Stimulated activated CD8-positive, alpha-beta memory T cell treated with anti-CD3 and anti-CD28 coated beads, Interleukin-2, amount 100 ng/mL, for 48 hours (primary cell): Measurements from ENCODE around the gene RC3H1.
"Not testable (repeated sequence)": the region's sequence is repeated elsewhere in the genome, so short reads cannot be mapped to it uniquely, and the experiment has no call there.

ENCODE experiments used
- DNase-seq, 2 donors: peaks; one replicate each; pipeline ENCODE4 v3.0.0-alpha.2; 2020; ENCODE audit warnings: low read depth in 2 of 2

Gene RC3H1

DNA sequence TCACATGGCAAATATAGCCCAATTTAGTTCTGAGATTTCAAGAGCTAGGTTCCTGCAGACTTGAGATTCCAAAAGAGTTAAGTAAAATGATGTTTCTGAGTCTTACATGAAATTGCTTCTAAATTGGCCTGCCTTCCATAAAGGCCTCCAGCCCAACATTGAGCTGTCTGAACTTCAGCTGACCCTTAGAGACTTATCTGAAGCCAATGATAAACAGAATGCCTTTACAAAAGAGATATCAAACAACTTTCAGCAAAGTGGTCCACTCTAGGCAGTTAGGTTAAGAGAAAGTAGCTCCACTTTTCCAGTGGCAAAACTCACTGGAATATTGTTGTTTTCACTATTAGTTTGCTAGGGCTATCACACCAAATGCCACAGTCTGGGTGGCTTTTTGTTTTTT lies 6.3 kb upstream of the RC3H1 start:
- no peak for DNase-seq

GRCh38 chr1:174023440-174023839 lies 1.3 kb upstream of the RC3H1 start:
- no peak for DNase-seq

GRCh38 chr1:174022976-174023277 lies 770 bp upstream of the RC3H1 start:
- DNase-seq, result no peak

GRCh38 chr1:174021591-174022079 lies 522 bp downstream of the RC3H1 start:
- DNase-seq, result peak; percentile 15 to 19

GRCh38 chr1:174018565-174018964 lies 3.6 kb downstream of the RC3H1 start:
- DNase-seq, result no peak

- DNase-seq, result no peak
These were observed 4.8 kb downstream of the RC3H1 start for GRCh38 chr1:174017231-174017970.

GRCh38 chr1:174013864-174014418 lies 8.2 kb downstream of the RC3H1 start:
- no peak for DNase-seq

GRCh38 chr1:174008979-174009378 lies 13.2 kb downstream of the RC3H1 start:
- DNase-seq, result no peak

GRCh38 chr1:174008269-174008668 lies 13.9 kb downstream of the RC3H1 start:
- DNase-seq, result no peak

GRCh38 chr1:174007851-174008250 lies 14.3 kb downstream of the RC3H1 start:
- no peak for DNase-seq

DNA sequence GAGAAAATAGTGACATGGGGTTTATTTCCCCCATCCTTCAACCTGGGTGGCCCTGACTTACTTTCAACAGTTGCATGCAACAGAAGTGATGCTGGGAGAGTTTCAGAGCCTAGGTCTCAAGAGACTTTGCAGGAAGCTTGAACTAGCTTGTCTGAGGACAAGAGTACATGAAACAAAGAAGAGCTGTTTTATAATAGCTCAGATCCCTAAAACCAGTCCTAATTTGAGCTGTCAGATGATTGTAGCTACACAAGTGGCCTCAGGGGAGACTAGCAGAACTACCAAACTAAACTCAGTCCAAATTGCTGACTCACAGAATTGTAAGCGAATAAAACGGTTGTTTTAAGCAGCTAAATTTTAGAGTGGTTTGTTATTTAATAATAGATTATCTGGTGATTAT lies 17.1 kb downstream of the RC3H1 start:
- DNase-seq, result no peak

DNA sequence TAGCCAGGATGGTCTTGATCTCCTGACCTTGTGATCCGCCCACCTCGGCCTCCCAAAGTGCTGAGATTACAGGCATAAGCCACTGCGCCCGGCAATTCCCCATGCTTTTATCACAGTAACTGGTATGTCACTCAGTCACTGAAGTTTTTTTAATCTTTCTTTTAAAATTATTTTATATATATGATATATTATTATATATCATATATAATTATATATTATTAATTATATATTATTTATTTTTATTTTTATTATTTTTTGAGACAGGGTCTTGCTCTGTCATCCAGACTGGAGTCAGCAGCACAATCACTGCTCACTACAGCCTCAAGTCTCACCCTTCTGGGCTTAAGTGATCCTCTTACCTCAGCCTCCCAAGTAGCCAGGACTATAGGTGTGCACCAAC lies 18.3 kb downstream of the RC3H1 start:
- no peak for DNase-seq

- DNase-seq, result no peak
These were observed 20.6 kb downstream of the RC3H1 start for GRCh38 chr1:174001573-174001972.

DNA sequence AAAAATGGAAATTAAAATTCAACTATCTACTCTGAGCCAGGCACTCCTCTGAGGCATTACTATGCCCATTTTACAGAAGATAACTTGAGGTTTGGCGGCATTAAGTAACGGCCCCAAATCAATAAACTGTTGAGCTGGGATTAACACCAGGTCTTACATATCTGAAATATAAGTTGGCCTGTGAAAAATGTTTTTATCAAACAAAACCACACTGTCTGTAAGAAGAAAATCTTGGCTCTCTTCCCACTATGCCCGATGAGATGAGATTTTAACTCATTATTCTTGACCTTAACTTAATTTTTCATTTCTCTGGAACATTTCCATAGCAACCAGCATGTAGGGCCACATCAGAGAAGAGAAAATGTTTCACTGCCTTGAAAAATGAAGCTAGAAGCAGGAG lies 21.8 kb downstream of the RC3H1 start:
- DNase-seq, result no peak

DNA sequence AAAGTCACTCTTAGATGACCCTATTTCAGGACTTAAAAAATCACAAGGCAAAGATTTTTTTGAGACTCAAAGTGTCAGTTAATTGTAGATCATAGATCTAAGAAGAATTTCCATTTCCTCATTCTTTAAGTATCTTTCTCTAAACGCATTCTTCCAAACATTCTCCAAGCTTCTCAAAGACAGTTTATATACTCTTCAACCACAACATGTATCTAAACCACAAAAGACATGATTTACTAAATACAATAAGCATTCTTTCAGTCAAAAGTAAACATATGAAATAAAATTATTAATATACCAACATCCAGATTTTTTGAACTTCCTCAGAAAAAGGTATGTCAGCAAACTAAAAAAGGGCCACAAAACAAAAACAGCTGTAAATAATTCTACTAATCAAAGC lies 24.4 kb downstream of the RC3H1 start:
- no peak for DNase-seq

DNA sequence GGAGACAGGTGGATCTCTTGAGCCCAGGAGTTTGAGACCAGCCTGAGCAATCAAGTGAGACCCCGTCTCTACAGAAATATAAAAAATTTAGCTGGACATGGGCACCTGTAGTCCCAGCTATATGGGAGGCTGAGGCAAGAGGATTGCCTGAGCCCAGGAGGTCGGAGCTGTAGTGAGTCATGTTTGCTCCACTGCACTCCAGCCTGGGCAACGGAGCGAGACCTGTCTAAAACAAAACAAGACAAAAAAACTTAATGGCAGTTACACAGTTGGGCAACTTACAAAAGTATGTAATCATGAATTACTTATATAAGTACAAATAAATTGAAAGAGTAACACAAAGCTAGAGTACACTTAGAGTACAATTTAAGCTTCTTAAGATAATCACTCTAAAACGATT lies 25.2 kb downstream of the RC3H1 start:
- no peak for DNase-seq

DNA sequence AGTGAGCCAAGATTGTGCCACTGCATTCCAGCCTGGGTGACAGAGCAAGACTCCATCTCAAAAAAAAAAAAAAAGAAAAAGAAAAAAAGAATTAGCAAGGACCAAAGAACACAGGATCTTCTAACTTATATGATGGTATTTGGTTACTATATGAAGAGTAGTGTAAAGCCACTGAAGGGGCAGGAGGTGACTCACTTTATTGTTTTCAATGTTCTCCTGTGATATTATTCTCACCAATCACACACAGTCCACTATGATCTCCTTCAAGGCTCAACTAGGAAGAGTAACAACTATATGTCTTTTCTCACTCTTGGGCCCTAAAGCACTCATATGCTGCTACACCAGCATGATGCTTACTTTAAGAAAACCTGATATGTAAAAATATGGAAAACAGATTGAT lies 26.7 kb downstream of the RC3H1 start:
- DNase-seq, result no peak

GRCh38 chr1:173993948-173994347 lies 28.2 kb downstream of the RC3H1 start:
- DNase-seq, result not testable (repeated sequence)

DNA sequence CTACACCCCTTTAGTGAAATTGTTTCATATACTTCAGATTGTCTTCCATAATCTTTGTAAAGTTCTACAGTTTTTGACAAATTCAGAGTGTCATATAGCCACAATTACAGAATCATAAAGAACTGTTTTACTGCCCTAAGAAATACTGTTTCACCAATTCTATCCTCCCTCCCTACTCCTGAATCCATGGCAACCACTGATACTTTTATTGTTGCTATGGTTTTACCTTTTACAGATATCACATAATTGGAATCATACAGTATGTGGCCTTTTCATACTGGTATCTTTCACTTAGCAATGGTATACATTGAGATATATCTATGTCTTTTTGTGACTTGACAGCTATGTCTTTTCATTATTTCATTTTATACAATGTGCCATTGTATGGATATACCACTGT lies 34.1 kb downstream of the RC3H1 start:
- DNase-seq, result no peak

- no peak for DNase-seq
These were observed 35.2 kb downstream of the RC3H1 start for GRCh38 chr1:173986951-173987350.

DNA sequence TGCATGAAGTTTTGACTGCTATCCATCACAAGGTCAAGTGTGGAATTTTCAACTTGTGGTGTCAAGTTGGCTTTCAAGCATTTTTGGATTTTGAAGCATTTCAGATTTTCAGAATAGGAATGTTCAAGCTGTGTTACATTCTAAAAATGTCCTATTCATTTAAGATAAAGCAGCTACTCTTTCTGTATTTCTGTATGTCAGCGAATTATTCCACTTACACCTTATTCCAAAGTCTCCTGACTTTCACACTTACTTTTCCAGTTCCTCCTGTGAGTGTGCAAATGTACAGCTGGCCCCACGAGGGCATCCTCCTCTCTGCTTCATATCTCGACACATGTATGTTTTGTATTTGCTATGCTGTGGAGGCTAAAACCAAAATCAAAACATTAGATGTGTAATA lies 51.9 kb downstream of the RC3H1 start:
- DNase-seq, result no peak

GRCh38 chr1:173965896-173966295 lies 56.3 kb downstream of the RC3H1 start:
- DNase-seq, result not testable (repeated sequence)

- no peak for DNase-seq
These were observed 58.7 kb downstream of the RC3H1 start for GRCh38 chr1:173963477-173963876.

DNA sequence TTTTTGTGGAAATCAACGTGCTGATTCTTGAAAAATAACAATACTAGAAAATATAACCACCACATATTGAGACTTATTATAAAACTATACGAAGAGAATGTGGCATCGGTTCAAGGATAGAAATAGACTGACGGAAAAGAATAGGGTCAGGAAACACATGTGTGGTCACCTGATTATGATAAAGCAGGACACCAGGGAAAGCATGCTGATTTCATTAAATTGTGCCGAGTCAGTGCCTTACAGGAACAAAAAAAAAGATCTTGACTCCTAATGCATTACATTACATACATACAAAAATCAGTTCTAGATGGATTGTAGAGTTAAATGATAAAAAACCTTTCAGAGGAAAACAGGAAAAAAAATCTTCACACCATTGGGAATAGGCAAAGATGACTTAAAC lies 61.5 kb downstream of the RC3H1 start:
- DNase-seq, result no peak
